Epithelial cell of prostate (primary cell): ENCODE measurements around the gene RIPK1.
A peak's percentile ranks its signal among the peaks of the same experiment; 100 is the strongest.

Experiments
- DNase-seq: peaks from one replicate; pipeline ENCODE4 v3.0.0-alpha.2; 2011; ENCODE audit warnings: low read depth, low spot score
- H3K27ac ChIP-seq: fragments of 450-650 bp; 2 replicates; pipeline ENCODE4 v1.5.1; 2017; ENCODE audit warnings: mild to moderate bottlenecking

RIPK1 gene

GRCh38 chr6:3157131-3157933 is 89.0 kb downstream of the RIPK1 start, which contains the start of gene TUBB2A:
Gene TUBB2A, minus strand, starts transcription at chr6:3157544. Its CDS starts 81 bp downstream, at chr6:3157463.
- peak within 1 kb of the TSS; percentile 67 for H3K27ac ChIP-seq
- no peak for DNase-seq

- no peak for DNase-seq
- H3K27ac ChIP-seq, result peak overlapping the region; percentile 19
Measured at GRCh38 chr6:3159805-3160781, 91.8 kb downstream of the RIPK1 start.

GRCh38 chr6:3162067-3162497 is 93.8 kb downstream of the RIPK1 start:
- peak overlapping the region; percentile 51 for H3K27ac ChIP-seq
- no peak for DNase-seq

GRCh38 chr6:3162565-3163247 is 94.4 kb downstream of the RIPK1 start:
- H3K27ac ChIP-seq, result peak overlapping the region; percentile 51
- DNase-seq, result no peak

GRCh38 chr6:3163248-3163594 is 94.9 kb downstream of the RIPK1 start:
- DNase-seq, result no peak
- peak overlapping the region; percentile 51 for H3K27ac ChIP-seq

- no peak for DNase-seq
Measured at GRCh38 chr6:3164388-3164787, 96.1 kb downstream of the RIPK1 start.

More at GRCh38 chr6:3164388-3164787, 96.1 kb downstream of the RIPK1 start:
- H3K27ac ChIP-seq, result no peak overlapping the region
